Right cardiac atrium (tissue), 5 donors: ENCODE measurements around the gene ALK. TPM values are rescaled to one million over a fixed set of nuclear protein-coding genes. Genes with fewer than 3 reads are reported as not detected.

Experiments
- ATAC-seq, 2 donors: fragments of 200-7000 bp; cut with Tn5 transposase; one replicate each; pipeline versions ENCODE4 v1.8.0 to v1.9.1; 2020; ENCODE audit warnings: moderate library complexity in 2 of 2, mild to moderate bottlenecking in 1 of 2
- DNase-seq, 3 donors: peaks; one replicate each; pipeline ENCODE4 v3.0.0-alpha.2; 2020
- H3K27ac ChIP-seq: one replicate; pipeline ENCODE4 v1.5.1; 2013; ENCODE audit warnings: mild to moderate bottlenecking, low read length, control low read depth, moderate library complexity
- H3K27me3 ChIP-seq: one replicate; pipeline ENCODE4 v1.6.1; 2013; ENCODE audit not compliant: control insufficient read depth, insufficient read depth
- H3K4me1 ChIP-seq: one replicate; pipeline ENCODE4 v1.6.1; 2013; ENCODE audit warnings: low read length; ENCODE audit not compliant: control insufficient read depth, insufficient read depth
- H3K4me3 ChIP-seq: one replicate; pipeline ENCODE4 v1.5.1; 2013; ENCODE audit warnings: low read length, control low read depth
- H3K9me3 ChIP-seq: one replicate; pipeline ENCODE4 v1.6.1; 2013; ENCODE audit warnings: low read length; ENCODE audit not compliant: control insufficient read depth
- WGBS: extraction: QIAGEN DNeasy Blood & Tissue Kit; methylation state at CpG from one replicate; pipeline ENCODE4 v1.1.7; 2013; 5-methylcytosine and 5-hydroxymethylcytosine counted together
- intact Hi-C, 4 donors: fragments of 100-400 bp; cut with DNase I; formaldehyde crosslinking; loops; one replicate each; pipeline versions ENCODE4 v1.11.0 to v1.14.0; 2022 to 2023
- polyA plus RNA-seq: library from polyadenylated mRNA; stranded (reverse); fragments of 200-250 nt; gene quantifications from one replicate; pipeline ENCODE4 v1.2.3, GENCODE V29; 2013
- total RNA-seq, 4 donors: library from RNA; stranded (reverse); fragmentation: NEBNext Ultra II Directional; extraction: Animal tissue kit (Norgen Biotek cat#: 25700); gene quantifications; one replicate each; pipeline ENCODE4 v1.2.1, GENCODE V29; 2021
- donor health status: healthy with polysubstance abuse.
- donor health status: DM: no; HTN: yes; CAD: no.
- donor health status: DM: no; HTN: no; CAD: no.
- donor health status: DM: no; HTN: yes; CAD: no; lungs with severe emphysema.
- donor health status: DM: yes; HTN: yes; CAD: no.

The ALK gene
- total and polyA plus RNA-seq, 5 donors: 0.05 to 0.17 (median 0.10) TPM; not detected in 1

DNA sequence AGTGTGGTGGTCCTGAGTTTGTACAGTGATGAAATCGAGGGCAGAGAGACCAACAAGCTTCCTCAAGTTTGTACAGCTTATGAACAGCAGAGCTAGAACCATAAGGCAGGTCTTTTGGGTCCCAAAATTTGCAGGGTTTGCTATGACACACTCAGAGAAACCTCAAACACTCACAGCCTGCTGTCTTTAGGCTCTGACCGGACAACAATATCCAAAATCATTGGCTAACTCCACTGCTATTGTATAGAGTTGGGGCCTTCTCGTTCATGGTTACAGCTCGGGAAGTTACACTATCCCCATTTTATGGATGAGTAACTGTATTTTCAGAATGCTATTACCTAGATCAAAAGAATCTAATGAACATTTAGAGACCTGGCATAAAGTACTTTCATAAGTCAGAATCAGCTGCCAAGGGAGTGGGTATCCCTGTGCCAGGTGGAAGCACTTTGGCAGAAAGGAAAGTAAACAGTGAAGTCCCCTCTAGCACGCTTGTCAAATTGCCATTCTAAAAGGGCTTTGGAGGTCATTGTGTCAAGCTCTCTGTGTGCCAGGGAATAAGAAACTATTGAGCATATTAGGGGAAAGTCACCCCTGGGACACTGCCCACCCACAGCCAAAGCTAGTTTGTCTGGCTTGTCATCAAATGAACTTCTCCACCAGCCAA, 331.8 kb downstream of the ALK start:
- Histone ChIP-seq H3K27me3 (no peaks in the 10 kb centered on the region), H3K9me3 (no peaks in the 10 kb centered on the region), H3K4me1 (no peaks in the 10 kb centered on the region), H3K4me3 (no peak overlapping the region), H3K27ac (no peak overlapping the region)
- intact Hi-C loops: no loop called here
- 91% methylated on average over 5 of the region's 5 CpGs for WGBS
- ATAC-seq (no peak), DNase-seq (no peak)

GRCh38 chr2:29587402-29588190, 333.8 kb downstream of the ALK start:
- DNase-seq (no peak), ATAC-seq (no peak)
- Histone ChIP-seq H3K27me3 (no peaks in the 10 kb centered on the region), H3K9me3 (no peaks in the 10 kb centered on the region), H3K27ac (no peak overlapping the region), H3K4me1 (no peaks in the 10 kb centered on the region), H3K4me3 (no peak overlapping the region)
- intact Hi-C loops: no loop called here
- 81% methylated on average over 5 of the region's 5 CpGs for WGBS

GRCh38 chr2:29586919-29587318, 334.5 kb downstream of the ALK start:
- intact Hi-C loops: no loop called here
- H3K4me3 ChIP-seq: no peak overlapping the region
- ATAC-seq: no peak
- no peak for DNase-seq
- no peaks in the 10 kb centered on the region for H3K4me1 ChIP-seq
- H3K9me3 ChIP-seq: no peaks in the 10 kb centered on the region
- H3K27me3 ChIP-seq: no peaks in the 10 kb centered on the region
- H3K27ac ChIP-seq: no peak overlapping the region
- WGBS: 63% methylated on average over 1 of the region's 1 CpG

DNA sequence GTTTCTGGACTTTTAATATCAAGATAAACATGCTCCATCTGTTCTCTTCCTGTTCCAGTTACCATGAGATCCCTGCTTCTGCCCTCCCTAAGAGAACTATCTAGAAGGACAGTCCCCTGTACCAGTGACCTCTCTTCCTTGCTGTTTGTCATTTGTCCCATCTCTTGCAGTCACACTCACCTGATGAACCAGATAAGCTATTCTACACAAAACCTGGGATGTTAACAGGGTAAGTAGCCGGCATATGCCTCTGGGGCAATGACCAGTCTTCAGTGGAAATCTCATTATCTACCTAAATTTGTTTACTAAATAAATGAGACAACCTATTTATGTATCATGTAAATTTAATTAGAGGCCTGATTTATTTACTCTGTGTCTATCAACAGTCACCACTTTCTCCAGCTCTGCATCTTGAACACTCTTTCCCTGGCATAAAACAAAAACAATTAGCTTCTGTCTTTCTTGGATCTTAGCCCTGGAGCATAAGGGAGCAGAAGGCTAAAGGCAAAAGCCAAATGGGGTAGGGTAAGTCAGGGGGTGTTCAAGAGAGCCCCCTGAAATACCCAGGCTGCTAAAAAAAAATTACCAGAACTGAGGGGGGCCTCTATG, 337.7 kb downstream of the ALK start:
- no peaks in the 10 kb centered on the region for H3K9me3 ChIP-seq
- no peak for ATAC-seq
- no peak for DNase-seq
- no peak overlapping the region for H3K27ac ChIP-seq
- H3K4me3 ChIP-seq: no peak overlapping the region
- no peaks in the 10 kb centered on the region for H3K4me1 ChIP-seq
- 91% methylated on average over 1 of the region's 1 CpG for WGBS
- intact Hi-C loops: no loop called here
- H3K27me3 ChIP-seq: no peaks in the 10 kb centered on the region

DNA sequence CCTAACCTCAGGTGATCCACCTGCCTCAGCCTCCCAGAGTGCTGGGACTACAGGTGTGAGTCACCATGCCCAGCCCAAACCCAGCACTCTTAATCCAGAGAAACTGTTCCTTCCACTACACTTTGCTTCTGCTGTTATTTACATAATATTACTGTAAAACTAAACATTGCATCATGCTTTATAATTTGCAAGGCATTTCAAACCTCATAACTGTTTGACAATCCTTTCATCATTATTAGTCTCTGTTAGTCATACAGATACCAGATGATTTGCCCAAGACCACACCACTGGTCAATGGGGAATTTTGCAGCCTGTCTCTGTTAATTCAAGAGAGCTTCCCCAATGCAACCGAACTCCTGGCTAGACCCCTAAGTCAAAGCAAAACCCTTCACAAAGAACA, 338.3 kb downstream of the ALK start:
- ATAC-seq (no peak), DNase-seq (no peak)
- intact Hi-C loops: no loop called here
- Histone ChIP-seq H3K27ac (no peak overlapping the region), H3K27me3 (no peaks in the 10 kb centered on the region), H3K4me1 (no peaks in the 10 kb centered on the region), H3K4me3 (no peak overlapping the region), H3K9me3 (no peaks in the 10 kb centered on the region)
- 77% methylated on average over 1 of the region's 1 CpG for WGBS

GRCh38 chr2:29582062-29582461, 339.3 kb downstream of the ALK start:
- Histone ChIP-seq H3K27ac (no peak overlapping the region), H3K4me1 (no peaks in the 10 kb centered on the region), H3K9me3 (no peaks in the 10 kb centered on the region), H3K4me3 (no peak overlapping the region), H3K27me3 (no peaks in the 10 kb centered on the region)
- ATAC-seq (no peak), DNase-seq (no peak)
- intact Hi-C loops: no loop called here
- 69% methylated on average over 2 of the region's 2 CpGs for WGBS

GRCh38 chr2:29580223-29580622, 341.2 kb downstream of the ALK start:
- Histone ChIP-seq H3K27ac (no peak overlapping the region), H3K4me1 (no peaks in the 10 kb centered on the region), H3K9me3 (no peaks in the 10 kb centered on the region), H3K4me3 (no peak overlapping the region), H3K27me3 (no peaks in the 10 kb centered on the region)
- intact Hi-C loops: no loop called here
- ATAC-seq: no peak
- WGBS: 83% methylated on average over 11 of the region's 11 CpGs
- no peak for DNase-seq

DNA sequence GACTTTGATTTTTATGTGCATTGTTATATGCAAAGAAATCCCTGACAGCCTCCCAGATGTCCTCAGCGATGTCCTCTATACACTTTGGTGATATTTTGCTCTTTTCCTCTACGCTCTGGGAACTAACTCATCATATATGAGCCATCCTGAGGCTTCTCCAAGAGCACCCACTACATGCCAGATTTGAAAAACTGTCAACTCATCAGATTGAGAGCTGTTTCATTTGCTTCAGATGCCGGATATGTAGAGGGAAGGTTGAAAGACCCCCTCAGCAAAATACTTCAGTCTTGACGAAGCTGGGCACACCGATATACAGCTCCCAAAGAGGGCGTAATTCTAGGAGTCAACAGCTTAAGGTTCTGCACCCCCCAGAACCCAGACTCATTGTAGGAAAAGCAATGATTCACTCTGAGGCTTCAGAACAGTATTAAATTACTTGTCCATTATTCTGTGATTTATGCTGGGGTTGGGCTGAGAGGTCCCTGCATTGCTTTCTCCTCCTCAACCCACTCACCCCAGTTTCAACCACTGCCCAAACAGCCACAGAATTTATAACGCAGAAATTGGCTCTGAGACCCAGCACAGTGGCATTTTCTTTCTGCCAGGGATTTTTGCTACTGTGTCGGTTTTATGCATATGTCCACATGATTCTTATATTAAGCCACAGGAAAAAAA, 341.8 kb downstream of the ALK start:
- Histone ChIP-seq H3K27ac (no peak overlapping the region), H3K27me3 (no peaks in the 10 kb centered on the region), H3K4me3 (no peak overlapping the region), H3K4me1 (no peaks in the 10 kb centered on the region), H3K9me3 (no peaks in the 10 kb centered on the region)
- intact Hi-C loops: no loop called here
- 86% methylated on average over 8 of the region's 8 CpGs for WGBS
- DNase-seq: no peak
- no peak for ATAC-seq

DNA sequence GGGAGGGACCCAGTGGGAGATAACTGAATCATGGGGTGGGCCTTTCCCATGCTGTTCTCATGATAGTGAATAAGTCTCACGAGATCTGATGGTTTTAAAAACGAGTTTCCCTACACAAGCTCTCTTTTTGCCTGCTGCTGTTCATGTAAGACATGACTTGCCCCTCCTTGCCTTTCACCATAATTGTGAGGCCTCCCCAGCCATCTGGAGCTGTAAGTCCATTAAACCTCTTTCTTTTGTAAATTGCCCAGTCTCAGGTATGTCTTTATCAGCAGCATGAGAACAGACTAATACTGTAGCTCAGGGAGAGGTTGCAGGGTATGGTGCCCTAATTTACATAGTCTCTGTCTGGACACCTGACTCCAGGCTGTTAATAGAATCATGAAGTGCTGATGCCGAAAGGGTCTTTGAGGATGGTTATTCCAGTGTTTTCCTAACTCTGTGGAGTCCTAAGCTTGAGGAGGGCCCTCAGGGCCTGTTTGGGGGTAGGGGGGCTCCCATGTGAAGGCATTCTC, 343.2 kb downstream of the ALK start:
- Histone ChIP-seq H3K4me1 (no peaks in the 10 kb centered on the region), H3K4me3 (no peak overlapping the region), H3K27ac (no peak overlapping the region), H3K9me3 (no peaks in the 10 kb centered on the region), H3K27me3 (no peaks in the 10 kb centered on the region)
- intact Hi-C loops: no loop called here
- ATAC-seq: no peak
- WGBS: 81% methylated on average over 3 of the region's 3 CpGs
- no peak for DNase-seq

GRCh38 chr2:29576231-29576630, 345.2 kb downstream of the ALK start:
- no peaks in the 10 kb centered on the region for H3K4me1 ChIP-seq
- no peak overlapping the region for H3K27ac ChIP-seq
- no peaks in the 10 kb centered on the region for H3K27me3 ChIP-seq
- no peak for ATAC-seq
- DNase-seq: no peak
- 46% methylated on average over 3 of the region's 3 CpGs for WGBS
- H3K9me3 ChIP-seq: no peaks in the 10 kb centered on the region
- H3K4me3 ChIP-seq: no peak overlapping the region
- intact Hi-C loops: no loop called here
